ENCODE results near the gene PRR15.

PRR15 gene

GRCh38 chr7:29569648-29570047 is 6.0 kb downstream of the PRR15 start:
- no peak for DNase-seq (ENCODE audit: low spot score)

- DNase-seq (ENCODE audit: low spot score), result no peak
Measured at GRCh38 chr7:29572558-29572957, 8.9 kb downstream of the PRR15 start.

- DNase-seq (ENCODE audit: low spot score), result no peak
Measured at GRCh38 chr7:29573567-29573966, 9.9 kb downstream of the PRR15 start.

- DNase-seq (ENCODE audit: low spot score), result no peak
Measured at GRCh38 chr7:29574659-29575058, 11.0 kb downstream of the PRR15 start.

- DNase-seq (ENCODE audit: low spot score), result no peak
Measured at GRCh38 chr7:29587195-29587808, 23.7 kb downstream of the PRR15 start.

GRCh38 chr7:29588212-29588611 is 24.6 kb downstream of the PRR15 start:
- DNase-seq (ENCODE audit: low spot score), result no peak

- DNase-seq (ENCODE audit: low spot score), result no peak
Measured at GRCh38 chr7:29588900-29589696, 25.5 kb downstream of the PRR15 start.

GRCh38 chr7:29592866-29593265 is 29.2 kb downstream of the PRR15 start:
- DNase-seq (ENCODE audit: low spot score), result no peak

- DNase-seq (ENCODE audit: low spot score), result no peak
Measured at GRCh38 chr7:29593459-29593858, 29.8 kb downstream of the PRR15 start.

GRCh38 chr7:29596593-29597178 is 33.1 kb downstream of the PRR15 start:
- no peak for DNase-seq (ENCODE audit: low spot score)

GRCh38 chr7:29597266-29597665 is 33.6 kb downstream of the PRR15 start:
- DNase-seq (ENCODE audit: low spot score), result no peak

GRCh38 chr7:29598137-29598536 is 34.5 kb downstream of the PRR15 start:
- DNase-seq (ENCODE audit: low spot score), result no peak

GRCh38 chr7:29598613-29599012 is 35.0 kb downstream of the PRR15 start:
- no peak for DNase-seq (ENCODE audit: low spot score)

- no peak for DNase-seq (ENCODE audit: low spot score)
Measured at GRCh38 chr7:29599026-29599425, 35.4 kb downstream of the PRR15 start.

GRCh38 chr7:29600661-29601060 is 37.0 kb downstream of the PRR15 start:
- no peak for DNase-seq (ENCODE audit: low spot score)

GRCh38 chr7:29604052-29604451 is 40.4 kb downstream of the PRR15 start:
- no peak for DNase-seq (ENCODE audit: low spot score)

GRCh38 chr7:29604702-29605101 is 41.1 kb downstream of the PRR15 start:
- no peak for DNase-seq (ENCODE audit: low spot score)

- no peak for DNase-seq (ENCODE audit: low spot score)
Measured at GRCh38 chr7:29605671-29606070, 42.0 kb downstream of the PRR15 start.

- DNase-seq (ENCODE audit: low spot score), result no peak
Measured at GRCh38 chr7:29606287-29606721, 42.7 kb downstream of the PRR15 start.

- no peak for DNase-seq (ENCODE audit: low spot score)
Measured at GRCh38 chr7:29606830-29607229, 43.2 kb downstream of the PRR15 start.

GRCh38 chr7:29607259-29607658 is 43.6 kb downstream of the PRR15 start:
- no peak for DNase-seq (ENCODE audit: low spot score)

GRCh38 chr7:29607889-29608288 is 44.3 kb downstream of the PRR15 start:
- DNase-seq (ENCODE audit: low spot score), result no peak

Data from CD4-positive, alpha-beta T cell treated with Interleukin-6 at 100 ng/mL for 8 hours (primary cell).